ENCODE results near the gene BTBD19.
"Not testable (repeated sequence)": the region's sequence is repeated elsewhere in the genome, so short reads cannot be mapped to it uniquely, and the experiment has no call there.

The BTBD19 gene

DNA sequence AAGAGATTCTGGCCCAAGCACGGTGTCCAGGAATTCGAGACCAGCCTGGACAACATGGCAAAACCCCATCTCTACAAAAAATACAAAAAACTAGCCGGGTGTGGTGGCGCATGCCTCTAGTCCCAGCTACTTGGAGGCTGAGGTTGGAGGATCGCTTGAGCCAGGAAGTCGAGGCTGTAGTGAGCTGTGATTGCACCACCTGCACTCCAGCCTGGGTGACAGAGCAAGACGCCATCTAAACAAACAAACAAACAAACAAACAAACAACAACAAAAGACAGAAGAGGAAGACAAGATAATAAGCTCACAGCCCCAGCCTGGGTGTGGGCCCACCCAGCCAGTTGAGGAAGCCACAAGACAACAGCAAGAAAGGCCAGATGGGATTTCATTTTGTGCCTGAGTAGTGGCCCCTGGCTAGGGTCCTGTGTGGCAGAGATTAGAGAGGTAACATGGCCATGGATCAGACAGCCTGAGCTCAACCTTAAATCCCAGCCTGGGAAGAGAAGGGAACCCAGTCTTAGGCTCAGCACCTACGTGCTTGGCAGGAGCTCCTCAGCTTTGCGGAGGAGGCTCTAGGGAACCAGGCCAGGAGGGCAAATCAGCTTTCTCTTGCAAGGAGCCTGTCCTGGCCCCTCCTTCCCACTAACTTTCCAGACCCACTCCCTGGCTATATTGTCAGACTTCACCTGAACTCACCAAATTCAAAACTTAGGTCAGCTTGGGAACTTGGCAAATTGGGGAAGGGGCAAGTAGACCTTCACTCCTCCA is 15.4 kb upstream of the BTBD19 start:
- DNase-seq (ENCODE audit: low read depth, low spot score), result no peak
- no peak for TF ChIP-seq CTCF (IDR thresholded peaks at IDR 0.05; ENCODE audit: insufficient read depth, low read length, missing control alignments)
- POLR2A ChIA-PET, result interaction anchor here (0.6 to 2.2 kb wide), 4 partner anchors 12 to 88 kb away, joined by 3 to 8 read pairs (median 4); partner anchors contain the start of gene RPS8
- no peak overlapping the region for H3K4me3 ChIP-seq (ENCODE audit: low read depth, low read length)
- CTCF ChIA-PET, result interaction anchor here (0.7 to 2.7 kb wide), 19 partner anchors 9 to 566 kb away, joined by 3 to 24 read pairs (median 5); partner anchors contain the start of genes HECTD3 and RNU5D-1

DNA sequence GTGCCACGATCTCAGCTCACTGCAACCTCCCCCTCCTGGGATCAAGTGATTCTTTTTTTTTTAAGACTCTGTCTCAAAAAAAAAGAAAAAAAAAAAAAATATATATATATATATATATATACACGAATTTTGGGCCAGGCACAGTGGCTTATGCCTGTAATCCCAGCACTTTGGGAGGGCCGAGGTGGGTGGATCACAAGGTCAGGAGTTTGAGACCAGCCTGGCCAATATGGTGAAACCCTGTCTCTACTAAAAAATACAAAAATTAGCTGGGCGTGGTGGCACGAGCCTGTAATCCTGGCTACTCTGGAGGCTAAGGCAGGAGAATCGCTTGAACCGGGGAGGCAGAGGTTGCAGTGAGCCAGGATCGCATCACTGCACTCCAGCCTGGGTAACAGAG is 10.4 kb upstream of the BTBD19 start:
- DNase-seq (ENCODE audit: low read depth, low spot score); POLR2A ChIA-PET; H3K4me3 ChIP-seq (ENCODE audit: low read depth, low read length): not testable (repeated sequence)
- CTCF ChIA-PET, result interaction anchor here (1.1 to 3.1 kb wide), 3 partner anchors 9 to 20 kb away, joined by 3 to 40 read pairs (median 3); partner anchors contain the start of genes BEST4 and DYNLT4

DNA sequence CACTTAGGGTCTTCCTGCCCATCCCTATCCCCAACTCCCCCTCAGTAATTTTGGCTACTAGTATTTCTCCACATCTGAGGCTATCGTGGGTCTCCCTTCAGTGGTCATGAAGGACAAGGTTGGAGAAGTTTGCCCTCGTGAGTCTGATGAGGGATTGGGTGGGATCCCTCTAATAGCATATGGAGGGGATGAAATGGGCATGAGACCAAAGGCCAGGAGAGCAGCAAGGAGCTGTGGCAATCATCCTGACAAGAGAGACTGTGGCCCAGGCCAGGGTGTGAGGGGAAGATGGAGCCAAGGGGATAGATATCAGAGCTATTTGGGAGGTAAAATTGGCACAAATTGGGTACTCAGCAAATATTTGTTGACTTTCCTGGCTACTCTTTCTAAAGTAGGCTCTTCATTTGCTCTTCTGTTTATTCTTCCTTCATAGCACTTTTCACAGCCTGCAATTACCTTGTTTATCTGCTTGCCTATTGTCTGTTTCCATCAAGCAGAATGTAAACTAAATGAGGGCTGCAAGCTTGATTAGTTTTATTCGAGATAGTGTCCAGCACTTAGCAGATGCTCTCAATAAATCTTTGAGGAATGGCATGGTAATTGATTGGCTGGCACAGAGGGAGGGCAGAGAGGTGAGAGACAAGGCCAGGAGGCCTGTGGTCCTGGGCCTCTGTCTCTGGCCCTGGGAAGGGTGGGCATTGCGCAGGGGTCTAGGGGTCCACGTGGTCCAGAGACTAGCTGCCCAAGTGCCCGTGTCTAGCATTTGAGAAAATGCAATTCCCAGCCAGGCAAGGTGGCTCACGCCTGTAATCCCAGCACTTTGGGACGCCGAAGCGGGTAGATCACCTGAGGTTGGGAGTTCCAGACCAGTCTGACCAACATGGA is 9.6 kb upstream of the BTBD19 start:
- ChIA-PET CTCF (interaction anchor here (1.0 to 3.1 kb wide), 11 partner anchors 8 to 215 kb away, joined by 3 to 40 read pairs (median 4); partner anchors contain the start of genes BEST4, BTBD19, DYNLT4 and RNU5D-1), POLR2A (interaction anchor here (0.7 to 3.1 kb wide), 4 partner anchors 14 to 811 kb away, joined by 3 to 53 read pairs (median 21); partner anchors contain the start of gene RPS8)
- no peak overlapping the region for H3K4me3 ChIP-seq (ENCODE audit: low read depth, low read length)
- DNase-seq (ENCODE audit: low read depth, low spot score), result no peak
- TF ChIP-seq CTCF (IDR thresholded peaks at IDR 0.05; ENCODE audit: insufficient read depth, low read length, missing control alignments), result no peak

- peak within 1 kb of the TSS; percentile 86 for H3K4me3 ChIP-seq (ENCODE audit: low read depth, low read length)
- POLR2A ChIA-PET, result interaction anchor here (0.7 to 4.2 kb wide), 17 partner anchors 9 to 212 kb away, joined by 3 to 78 read pairs (median 8); partner anchors contain the start of genes BTBD19, HECTD3, RNU5D-1 and RPS8
- TF ChIP-seq CTCF (IDR thresholded peaks at IDR 0.05; ENCODE audit: insufficient read depth, low read length, missing control alignments), result peak; percentile 96
- CTCF ChIA-PET, result interaction anchor here (0.6 to 3.1 kb wide), 19 partner anchors 9 to 214 kb away, joined by 3 to 40 read pairs (median 4); partner anchors contain the start of genes BEST4, BTBD19, HECTD3 and PTCH2
- peak; percentile 85 for DNase-seq (ENCODE audit: low read depth, low spot score)
These were observed 8.3 kb upstream of the BTBD19 start, which contains the start of gene PLK3 for GRCh38 chr1:44799770-44800584. Gene PLK3, plus strand, starts transcription at chr1:44800377. Its CDS starts 87 bp downstream, at chr1:44800464.

DNA sequence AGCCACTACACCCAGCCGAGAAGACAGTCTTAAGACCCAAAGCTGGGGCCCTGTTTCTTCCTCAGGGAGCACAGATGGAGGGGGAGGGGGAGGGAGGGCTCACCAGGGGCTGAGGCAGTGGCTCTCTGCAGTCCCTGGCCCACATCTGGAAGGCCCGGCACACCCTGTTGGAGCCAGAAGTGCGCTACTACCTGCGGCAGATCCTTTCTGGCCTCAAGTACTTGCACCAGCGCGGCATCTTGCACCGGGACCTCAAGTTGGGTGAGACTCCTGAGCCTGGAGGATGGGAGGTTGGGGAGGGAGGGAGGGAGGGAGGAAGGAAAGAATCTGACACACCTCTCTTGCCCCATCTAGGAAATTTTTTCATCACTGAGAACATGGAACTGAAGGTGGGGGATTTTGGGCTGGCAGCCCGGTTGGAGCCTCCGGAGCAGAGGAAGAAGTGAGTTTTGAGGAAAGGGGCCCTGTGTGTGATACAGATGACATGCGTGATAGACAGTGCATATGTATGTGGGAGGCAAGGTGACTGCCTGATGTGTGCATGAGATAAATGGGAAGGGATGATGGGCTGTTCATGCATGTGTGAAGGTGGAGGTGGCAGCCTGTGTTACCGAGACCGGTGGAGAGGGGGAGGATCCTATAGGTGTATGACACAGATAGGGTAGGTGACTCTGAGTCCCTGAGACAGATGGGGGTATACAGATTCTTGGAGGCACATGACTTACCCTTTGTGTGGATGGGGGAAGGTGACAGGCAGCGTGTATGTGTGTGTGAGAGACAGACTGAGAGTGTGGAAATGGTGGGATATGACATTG is 6.6 kb upstream of the BTBD19 start:
- H3K4me3 ChIP-seq (ENCODE audit: low read depth, low read length), result peak overlapping the region; percentile 86
- no peak for TF ChIP-seq CTCF (IDR thresholded peaks at IDR 0.05; ENCODE audit: insufficient read depth, low read length, missing control alignments)
- POLR2A ChIA-PET, result interaction anchor here (0.9 to 4.2 kb wide), 9 partner anchors 7 to 210 kb away, joined by 3 to 78 read pairs (median 13); partner anchors contain the start of genes BTBD19, HECTD3, RNU5D-1 and RPS8
- CTCF ChIA-PET, result interaction anchor here (1.6 to 1.9 kb wide), 2 partner anchors 11 kb away, joined by 11 to 17 read pairs; no protein-coding TSS in a partner anchor
- DNase-seq (ENCODE audit: low read depth, low spot score), result no peak
